Measurements from ENCODE around the gene MTMR11. TPM values are rescaled to one million over a fixed set of nuclear protein-coding genes. Genes with fewer than 3 reads are reported as not detected.

MTMR11 gene
- total and polyA plus RNA-seq, 9 of the 15 experiments (the other 6 are each of a cell fraction or from before 2014, with no cell fraction given), result 0.09 to 1.6 (median 0.51) TPM

DNA sequence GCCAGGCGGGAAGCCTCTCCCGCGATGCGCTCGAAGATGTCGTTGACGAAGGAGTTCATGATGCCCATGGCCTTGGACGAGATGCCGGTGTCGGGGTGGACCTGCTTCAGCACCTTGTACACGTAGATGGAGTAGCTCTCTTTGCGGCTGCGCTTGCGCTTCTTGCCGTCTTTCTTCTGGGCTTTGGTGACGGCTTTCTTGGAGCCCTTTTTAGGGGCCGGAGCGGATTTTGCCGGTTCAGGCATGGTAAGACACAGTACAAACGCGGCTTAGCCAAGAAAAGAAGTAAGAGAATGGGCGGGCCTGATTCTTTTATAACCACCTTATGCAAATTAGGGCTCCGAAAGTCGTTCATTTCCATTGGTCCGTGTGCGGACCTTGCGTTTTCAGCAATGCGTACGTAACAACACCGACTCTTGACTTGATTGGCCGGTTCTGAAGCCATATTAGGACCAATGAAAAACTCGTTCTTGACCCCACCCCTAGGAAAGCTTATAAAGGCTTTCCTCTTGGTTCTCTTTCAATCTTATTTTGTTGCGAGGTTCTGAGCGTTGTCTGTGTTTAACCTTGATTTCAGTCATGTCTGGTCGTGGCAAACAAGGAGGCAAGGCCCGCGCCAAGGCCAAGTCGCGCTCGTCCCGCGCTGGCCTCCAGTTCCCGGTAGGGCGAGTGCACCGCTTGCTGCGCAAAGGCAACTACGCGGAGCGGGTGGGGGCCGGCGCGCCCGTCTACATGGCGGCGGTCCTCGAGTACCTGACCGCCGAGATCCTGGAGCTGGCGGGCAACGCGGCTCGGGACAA lies 50.1 kb downstream of the MTMR11 start (continued):
- TF ChIP-seq PML (IDR thresholded peaks at IDR 0.05; ENCODE audit: low read length) (peak; percentile 97), ZNF24 (IDR thresholded peaks at IDR 0.05) (peak; percentile 53), TEAD4 (IDR thresholded peaks at IDR 0.05; ENCODE audit: low read length) (peak; percentile 40), TEAD4 (CRISPR knock-in tag; IDR thresholded peaks at IDR 0.05; ENCODE audit: borderline replicate concordance) (0 out of 2 replicates have a peak, but pooled peaks have one; percentile 54), HDAC1 (IDR thresholded peaks at IDR 0.05) (peak in 1 of 2 experiments; percentile 57; a peak in 2 of 4 replicates), PTTG1 (tag; IDR thresholded peaks at IDR 0.05; ENCODE audit: low read depth) (no peak), TRIM24 (IDR thresholded peaks at IDR 0.05) (no peak), EP400 (IDR thresholded peaks at IDR 0.05) (peak; percentile 55), KHSRP (IDR thresholded peaks at IDR 0.05) (no peak), ZNF253 (CRISPR knock-in tag; conservative IDR thresholded peaks at IDR 0.05) (peak; percentile 48; the same call in 1 of the 2 replicates), ARHGAP35 (IDR thresholded peaks at IDR 0.05; ENCODE audit: partially characterized antibody) (no peak), GTF2E2 (tag; IDR thresholded peaks at IDR 0.05) (peak; percentile 99), SMARCB1 (IDR thresholded peaks at IDR 0.05; ENCODE audit: insufficient read length, low read depth) (no peak), HDAC8 (tag; IDR thresholded peaks at IDR 0.05) (no peak; the same call in 1 of the 2 replicates), ZNF584 (CRISPR knock-in tag; IDR thresholded peaks at IDR 0.05; ENCODE audit: low read depth) (no peak)
- TF ChIP-seq, protein P1, sequence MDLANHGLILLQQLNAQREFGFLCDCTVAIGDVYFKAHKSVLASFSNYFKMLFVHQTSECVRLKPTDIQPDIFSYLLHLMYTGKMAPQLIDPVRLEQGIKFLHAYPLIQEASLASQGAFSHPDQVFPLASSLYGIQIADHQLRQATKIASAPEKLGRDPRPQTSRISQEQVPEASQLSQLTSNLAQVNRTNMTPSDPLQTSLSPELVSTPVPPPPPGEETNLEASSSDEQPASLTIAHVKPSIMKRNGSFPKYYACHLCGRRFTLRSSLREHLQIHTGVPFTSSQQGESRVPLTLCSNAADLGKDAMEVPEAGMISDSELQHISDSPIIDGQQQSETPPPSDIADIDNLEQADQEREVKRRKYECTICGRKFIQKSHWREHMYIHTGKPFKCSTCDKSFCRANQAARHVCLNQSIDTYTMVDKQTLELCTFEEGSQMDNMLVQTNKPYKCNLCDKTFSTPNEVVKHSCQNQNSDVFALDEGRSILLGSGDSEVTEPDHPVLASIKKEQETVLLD (IDR thresholded peaks at IDR 0.05), result peak; percentile 73; the same call in 1 of the 2 replicates
- TF ChIP-seq, protein P2, sequence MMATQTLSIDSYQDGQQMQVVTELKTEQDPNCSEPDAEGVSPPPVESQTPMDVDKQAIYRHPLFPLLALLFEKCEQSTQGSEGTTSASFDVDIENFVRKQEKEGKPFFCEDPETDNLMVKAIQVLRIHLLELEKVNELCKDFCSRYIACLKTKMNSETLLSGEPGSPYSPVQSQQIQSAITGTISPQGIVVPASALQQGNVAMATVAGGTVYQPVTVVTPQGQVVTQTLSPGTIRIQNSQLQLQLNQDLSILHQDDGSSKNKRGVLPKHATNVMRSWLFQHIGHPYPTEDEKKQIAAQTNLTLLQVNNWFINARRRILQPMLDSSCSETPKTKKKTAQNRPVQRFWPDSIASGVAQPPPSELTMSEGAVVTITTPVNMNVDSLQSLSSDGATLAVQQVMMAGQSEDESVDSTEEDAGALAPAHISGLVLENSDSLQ (IDR thresholded peaks at IDR 0.05), result no peak
- TF ChIP-seq, protein P3, sequence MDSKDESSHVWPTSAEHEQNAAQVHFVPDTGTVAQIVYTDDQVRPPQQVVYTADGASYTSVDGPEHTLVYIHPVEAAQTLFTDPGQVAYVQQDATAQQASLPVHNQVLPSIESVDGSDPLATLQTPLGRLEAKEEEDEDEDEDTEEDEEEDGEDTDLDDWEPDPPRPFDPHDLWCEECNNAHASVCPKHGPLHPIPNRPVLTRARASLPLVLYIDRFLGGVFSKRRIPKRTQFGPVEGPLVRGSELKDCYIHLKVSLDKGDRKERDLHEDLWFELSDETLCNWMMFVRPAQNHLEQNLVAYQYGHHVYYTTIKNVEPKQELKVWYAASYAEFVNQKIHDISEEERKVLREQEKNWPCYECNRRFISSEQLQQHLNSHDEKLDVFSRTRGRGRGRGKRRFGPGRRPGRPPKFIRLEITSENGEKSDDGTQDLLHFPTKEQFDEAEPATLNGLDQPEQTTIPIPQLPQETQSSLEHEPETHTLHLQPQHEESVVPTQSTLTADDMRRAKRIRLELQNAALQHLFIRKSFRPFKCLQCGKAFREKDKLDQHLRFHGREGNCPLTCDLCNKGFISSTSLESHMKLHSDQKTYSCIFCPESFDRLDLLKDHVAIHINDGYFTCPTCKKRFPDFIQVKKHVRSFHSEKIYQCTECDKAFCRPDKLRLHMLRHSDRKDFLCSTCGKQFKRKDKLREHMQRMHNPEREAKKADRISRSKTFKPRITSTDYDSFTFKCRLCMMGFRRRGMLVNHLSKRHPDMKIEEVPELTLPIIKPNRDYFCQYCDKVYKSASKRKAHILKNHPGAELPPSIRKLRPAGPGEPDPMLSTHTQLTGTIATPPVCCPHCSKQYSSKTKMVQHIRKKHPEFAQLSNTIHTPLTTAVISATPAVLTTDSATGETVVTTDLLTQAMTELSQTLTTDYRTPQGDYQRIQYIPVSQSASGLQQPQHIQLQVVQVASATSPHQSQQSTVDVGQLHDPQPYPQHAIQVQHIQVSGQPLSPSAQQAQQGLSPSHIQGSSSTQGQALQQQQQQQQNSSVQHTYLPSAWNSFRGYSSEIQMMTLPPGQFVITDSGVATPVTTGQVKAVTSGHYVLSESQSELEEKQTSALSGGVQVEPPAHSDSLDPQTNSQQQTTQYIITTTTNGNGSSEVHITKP (IDR thresholded peaks at IDR 0.05; ENCODE audit: partially characterized antibody), result peak; percentile 3
- TF ChIP-seq, protein P4, sequence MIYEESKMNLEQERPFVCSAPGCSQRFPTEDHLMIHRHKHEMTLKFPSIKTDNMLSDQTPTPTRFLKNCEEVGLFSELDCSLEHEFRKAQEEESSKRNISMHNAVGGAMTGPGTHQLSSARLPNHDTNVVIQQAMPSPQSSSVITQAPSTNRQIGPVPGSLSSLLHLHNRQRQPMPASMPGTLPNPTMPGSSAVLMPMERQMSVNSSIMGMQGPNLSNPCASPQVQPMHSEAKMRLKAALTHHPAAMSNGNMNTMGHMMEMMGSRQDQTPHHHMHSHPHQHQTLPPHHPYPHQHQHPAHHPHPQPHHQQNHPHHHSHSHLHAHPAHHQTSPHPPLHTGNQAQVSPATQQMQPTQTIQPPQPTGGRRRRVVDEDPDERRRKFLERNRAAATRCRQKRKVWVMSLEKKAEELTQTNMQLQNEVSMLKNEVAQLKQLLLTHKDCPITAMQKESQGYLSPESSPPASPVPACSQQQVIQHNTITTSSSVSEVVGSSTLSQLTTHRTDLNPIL (CRISPR knock-in tag; IDR thresholded peaks at IDR 0.05), result no peak
- TF ChIP-seq, protein P5, sequence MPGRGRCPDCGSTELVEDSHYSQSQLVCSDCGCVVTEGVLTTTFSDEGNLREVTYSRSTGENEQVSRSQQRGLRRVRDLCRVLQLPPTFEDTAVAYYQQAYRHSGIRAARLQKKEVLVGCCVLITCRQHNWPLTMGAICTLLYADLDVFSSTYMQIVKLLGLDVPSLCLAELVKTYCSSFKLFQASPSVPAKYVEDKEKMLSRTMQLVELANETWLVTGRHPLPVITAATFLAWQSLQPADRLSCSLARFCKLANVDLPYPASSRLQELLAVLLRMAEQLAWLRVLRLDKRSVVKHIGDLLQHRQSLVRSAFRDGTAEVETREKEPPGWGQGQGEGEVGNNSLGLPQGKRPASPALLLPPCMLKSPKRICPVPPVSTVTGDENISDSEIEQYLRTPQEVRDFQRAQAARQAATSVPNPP (IDR thresholded peaks at IDR 0.05; ENCODE audit: borderline replicate concordance, insufficient read depth, insufficient read length), result no peak

All from K562 (cell line).